Tibial nerve (tissue), 4 donors: Measurements from ENCODE around the gene CD300E. TPM values are rescaled to one million over a fixed set of nuclear protein-coding genes. Genes with fewer than 3 reads are reported as not detected.

ENCODE experiments used
- DNase-seq, 2 donors: peaks; one replicate each; pipeline ENCODE4 v3.0.0-alpha.2; 2019; ENCODE audit warnings: low spot score in 2 of 2
- H3K27ac ChIP-seq, 4 donors: fragments of 200-600 bp; sonication (generic) in 3 of 4; one replicate each; pipeline ENCODE4 v1.5.1; 2017 to 2019; ENCODE audit warnings: mild to moderate bottlenecking in 1 of 4
- H3K27me3 ChIP-seq, 2 donors: fragments of 200-600 bp; sonication (generic) in 1 of 2; one replicate each; pipeline versions ENCODE4 v1.5.1 to v1.6.0; 2017 to 2019
- H3K36me3 ChIP-seq, 3 donors: fragments of 200-600 bp; sonication (generic); one replicate each; pipeline ENCODE4 v1.5.1; 2018 to 2019
- H3K4me1 ChIP-seq, 4 donors: fragments of 200-600 bp; sonication (generic) in 3 of 4; one replicate each; pipeline ENCODE4 v1.5.1; 2017 to 2019
- H3K4me3 ChIP-seq, 4 donors: fragments of 200-600 bp; sonication (generic) in 3 of 4; one replicate each; pipeline ENCODE4 v1.5.1; 2017 to 2019; ENCODE audit warnings: mild to moderate bottlenecking in 1 of 4, moderate library complexity in 1 of 4
- H3K9me3 ChIP-seq, 4 donors: fragments of 200-600 bp; sonication (generic) in 3 of 4; one replicate each; pipeline ENCODE4 v1.5.1; 2017 to 2019
- EP300 ChIP-seq, 2 donors: sonication (generic); formaldehyde crosslinking; IDR thresholded peaks; one replicate each; pipeline ENCODE4 v1.6.1; 2017; ENCODE audit warnings: antibody characterized with exemption in 2 of 2, mild to moderate bottlenecking in 1 of 2
- POLR2A ChIP-seq, 2 donors: fragments of 450-650 bp; IDR thresholded peaks; one replicate each; pipeline ENCODE4 v1.6.1; 2017; ENCODE audit warnings: antibody characterized with exemption in 2 of 2, mild to moderate bottlenecking in 2 of 2, moderate library complexity in 2 of 2
- WGBS, 2 donors: methylation state at CpG; one replicate each; pipeline ENCODE4 v1.1.5; 2018; 5-methylcytosine and 5-hydroxymethylcytosine counted together
- total RNA-seq, 4 donors: library from RNA; depleted of rRNA; stranded (reverse); fragments of >200 nt; gene quantifications; one replicate each; pipeline ENCODE4 v1.1.0, GENCODE V29; 2016
- TF ChIP-seq, protein P1 (sequence below), 5 experiments: fragments of 200-600 bp in 3 of 5; fragments of 450-650 bp in 2 of 5; sonication (generic) in 3 of 5; IDR thresholded peaks; one replicate each; pipeline ENCODE4 v1.5.1; 2016 to 2019; ENCODE audit warnings: antibody characterized with exemption in 5 of 5, mild to moderate bottlenecking in 3 of 5, moderate library complexity in 2 of 5

Gene CD300E
- total RNA-seq, 4 donors from 2014 or later = under 0.01 to 1.8 (median 0.51) TPM

DNA sequence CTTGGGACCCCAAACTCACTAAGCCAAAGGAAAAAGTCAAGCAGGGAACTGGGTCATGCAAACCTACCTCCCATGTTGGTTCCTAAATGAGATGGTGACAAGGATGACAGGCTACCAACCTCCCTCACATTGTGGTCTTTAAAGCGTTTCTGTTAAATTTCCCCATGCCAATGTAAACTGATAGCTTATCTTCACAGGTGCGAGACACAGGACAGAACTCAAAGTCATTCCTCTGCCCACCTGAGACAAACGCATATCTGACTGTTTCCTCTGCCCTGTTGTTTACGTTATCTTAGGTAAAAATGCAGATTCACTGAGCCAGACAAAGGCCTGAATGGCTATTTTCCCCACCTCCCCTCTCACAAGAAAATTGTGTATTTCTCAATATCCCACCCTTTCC, 19.0 kb upstream of the CD300E start:
- Histone ChIP-seq H3K27me3 (no peaks in the 10 kb centered on the region), H3K4me1 (no peaks in the 10 kb centered on the region), H3K36me3 (no peaks in the 10 kb centered on the region), H3K27ac (no peak overlapping the region), H3K9me3 (no peaks in the 10 kb centered on the region), H3K4me3 (no peak overlapping the region)
- no peak for TF ChIP-seq POLR2A (IDR thresholded peaks at IDR 0.05)
- WGBS, 2 donors = 65 to 68% methylated on average over 4 of the region's 4 CpGs
- DNase-seq = no peak

DNA sequence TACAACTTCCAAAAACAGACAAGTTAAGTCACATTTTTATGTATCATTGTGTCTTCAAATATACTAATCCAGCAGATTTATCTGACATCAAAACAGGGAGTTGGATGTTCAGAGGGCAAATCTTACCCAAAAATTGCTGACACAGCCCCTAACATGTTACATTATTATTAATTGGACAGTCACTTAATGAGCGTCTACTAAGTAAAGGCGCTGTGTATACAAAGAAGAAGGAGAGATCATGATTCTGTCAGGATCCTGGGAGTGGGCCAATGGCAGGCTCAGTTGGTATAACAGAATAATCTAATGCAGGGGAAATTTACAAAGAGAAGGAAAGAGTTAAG, 18.4 kb upstream of the CD300E start:
- Histone ChIP-seq H3K36me3 (no peaks in the 10 kb centered on the region), H3K9me3 (no peaks in the 10 kb centered on the region), H3K27me3 (no peaks in the 10 kb centered on the region), H3K27ac (no peak overlapping the region), H3K4me1 (no peaks in the 10 kb centered on the region), H3K4me3 (no peak overlapping the region)
- DNase-seq = no peak
- WGBS, 2 donors = 81 to 88% methylated on average over 2 of the region's 2 CpGs
- TF ChIP-seq, protein P1, sequence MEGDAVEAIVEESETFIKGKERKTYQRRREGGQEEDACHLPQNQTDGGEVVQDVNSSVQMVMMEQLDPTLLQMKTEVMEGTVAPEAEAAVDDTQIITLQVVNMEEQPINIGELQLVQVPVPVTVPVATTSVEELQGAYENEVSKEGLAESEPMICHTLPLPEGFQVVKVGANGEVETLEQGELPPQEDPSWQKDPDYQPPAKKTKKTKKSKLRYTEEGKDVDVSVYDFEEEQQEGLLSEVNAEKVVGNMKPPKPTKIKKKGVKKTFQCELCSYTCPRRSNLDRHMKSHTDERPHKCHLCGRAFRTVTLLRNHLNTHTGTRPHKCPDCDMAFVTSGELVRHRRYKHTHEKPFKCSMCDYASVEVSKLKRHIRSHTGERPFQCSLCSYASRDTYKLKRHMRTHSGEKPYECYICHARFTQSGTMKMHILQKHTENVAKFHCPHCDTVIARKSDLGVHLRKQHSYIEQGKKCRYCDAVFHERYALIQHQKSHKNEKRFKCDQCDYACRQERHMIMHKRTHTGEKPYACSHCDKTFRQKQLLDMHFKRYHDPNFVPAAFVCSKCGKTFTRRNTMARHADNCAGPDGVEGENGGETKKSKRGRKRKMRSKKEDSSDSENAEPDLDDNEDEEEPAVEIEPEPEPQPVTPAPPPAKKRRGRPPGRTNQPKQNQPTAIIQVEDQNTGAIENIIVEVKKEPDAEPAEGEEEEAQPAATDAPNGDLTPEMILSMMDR (IDR thresholded peaks at IDR 0.05) = no peak
- TF ChIP-seq POLR2A (IDR thresholded peaks at IDR 0.05) (no peak), EP300 (IDR thresholded peaks at IDR 0.05) (no peak)

DNA sequence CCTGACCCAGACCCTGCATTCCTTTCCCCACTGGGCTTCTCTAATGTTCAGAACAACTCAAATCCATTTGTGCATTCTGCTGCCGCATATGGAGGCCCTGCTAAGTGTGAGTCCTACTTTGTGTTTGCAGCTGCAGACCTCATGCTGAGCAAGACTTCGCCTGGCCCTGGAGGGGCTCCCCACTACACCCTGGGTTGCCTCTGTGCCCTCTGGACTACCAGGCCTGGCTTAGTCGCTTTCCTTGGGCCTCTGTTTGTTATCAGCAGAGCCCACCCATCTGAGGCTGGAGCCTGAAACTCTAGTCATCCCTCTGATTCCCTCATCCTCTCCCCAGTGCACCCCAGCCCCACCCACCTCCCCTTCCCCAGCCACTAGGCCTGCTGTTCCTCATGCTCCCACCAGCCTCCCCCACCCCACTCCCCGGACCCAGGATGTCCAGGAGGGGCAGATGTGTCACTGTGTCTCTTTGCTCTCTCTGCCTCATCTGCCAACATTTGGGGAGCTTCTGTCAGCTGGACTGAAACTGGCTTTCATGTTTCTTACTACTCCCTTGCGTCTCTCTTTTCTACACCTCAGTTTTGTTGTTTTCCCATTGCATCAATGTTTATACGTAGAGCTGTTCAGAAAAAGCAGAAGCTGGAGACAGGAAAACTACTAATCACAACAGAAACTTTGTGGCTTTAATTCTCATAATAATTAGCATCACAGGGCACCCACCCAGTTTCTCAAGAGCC, 17.9 kb upstream of the CD300E start:
- 60 to 65% methylated on average over 6 of the region's 6 CpGs for WGBS, 2 donors
- no peak overlapping the region for H3K4me3 ChIP-seq
- no peak for DNase-seq
- no peaks in the 10 kb centered on the region for H3K27me3 ChIP-seq
- no peaks in the 10 kb centered on the region for H3K9me3 ChIP-seq
- H3K27ac ChIP-seq = no peak overlapping the region
- H3K4me1 ChIP-seq = no peaks in the 10 kb centered on the region
- TF ChIP-seq, protein P1 (IDR thresholded peaks at IDR 0.05) = no peak
- no peak for TF ChIP-seq EP300 (IDR thresholded peaks at IDR 0.05)
- no peak for TF ChIP-seq POLR2A (IDR thresholded peaks at IDR 0.05)
- no peaks in the 10 kb centered on the region for H3K36me3 ChIP-seq

DNA sequence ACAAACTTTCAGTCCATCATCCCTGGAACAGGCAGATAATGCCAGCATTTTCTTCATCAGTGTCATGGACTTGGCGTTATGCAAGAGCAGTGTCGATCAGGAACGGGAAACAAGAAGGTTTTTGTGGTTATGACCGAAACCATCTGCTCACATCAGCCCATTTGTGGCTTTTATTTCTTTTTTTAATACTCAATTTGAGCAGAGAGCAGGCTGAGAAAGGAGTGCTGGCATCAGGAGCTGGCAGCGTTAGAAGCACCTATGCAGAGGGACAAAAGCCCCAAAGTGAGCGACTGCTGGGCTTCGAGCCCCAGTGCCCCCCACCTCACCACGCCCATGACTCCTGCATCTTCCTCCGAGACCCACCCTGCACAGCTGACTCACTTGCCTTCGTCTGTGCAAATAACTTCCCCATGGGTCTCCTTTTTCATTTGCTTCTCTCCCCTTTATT, 16.2 kb upstream of the CD300E start:
- 65 to 69% methylated on average over 10 of the region's 10 CpGs for WGBS, 2 donors
- Histone ChIP-seq H3K27ac (no peak overlapping the region), H3K4me3 (no peak overlapping the region), H3K4me1 (no peaks in the 10 kb centered on the region), H3K27me3 (peaks cover 0 to 4% of the 10 kb centered on the region in 2 donors), H3K36me3 (no peaks in the 10 kb centered on the region), H3K9me3 (no peaks in the 10 kb centered on the region)
- DNase-seq = no peak
- peak in 1 of 2 donors; percentile 9 for TF ChIP-seq EP300 (IDR thresholded peaks at IDR 0.05)
- TF ChIP-seq, protein P1 (IDR thresholded peaks at IDR 0.05) = no peak

DNA sequence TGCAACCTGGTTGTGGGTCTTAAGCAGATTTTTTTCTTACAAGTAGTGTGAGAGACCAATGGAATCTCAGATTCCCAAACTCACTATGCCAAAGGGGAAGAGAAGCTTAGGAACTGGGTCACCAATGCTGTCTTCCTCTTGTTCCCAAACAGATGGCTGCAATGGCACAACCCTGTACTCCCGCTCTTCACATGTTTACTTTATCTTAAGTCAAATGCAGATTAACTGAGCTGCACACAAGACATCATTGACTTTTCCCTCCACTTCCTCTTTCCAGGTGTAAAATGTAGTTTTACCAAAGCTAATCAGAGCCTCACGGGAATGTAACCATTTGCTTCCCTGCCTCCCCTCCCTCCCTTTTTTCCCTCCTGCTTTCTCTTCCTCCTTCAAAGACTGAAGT, 14.4 kb upstream of the CD300E start:
- peaks cover 0 to 8% of the 10 kb centered on the region in 2 donors for H3K27me3 ChIP-seq
- TF ChIP-seq POLR2A (IDR thresholded peaks at IDR 0.05) (no peak), EP300 (IDR thresholded peaks at IDR 0.05) (no peak)
- TF ChIP-seq, protein P1 (IDR thresholded peaks at IDR 0.05) = no peak
- 62 to 67% methylated on average over 2 of the region's 2 CpGs for WGBS, 2 donors

More for the DNA sequence above, 14.4 kb upstream of the CD300E start:
- no peak overlapping the region for H3K27ac ChIP-seq
- no peak overlapping the region for H3K4me3 ChIP-seq
- H3K9me3 ChIP-seq = no peaks in the 10 kb centered on the region
- no peak for DNase-seq
- no peaks in the 10 kb centered on the region for H3K4me1 ChIP-seq
- no peaks in the 10 kb centered on the region for H3K36me3 ChIP-seq
